GM12801 (cell line): ENCODE measurements around the gene CC2D2B.

Source experiments
- CTCF ChIP-seq: IDR thresholded peaks from one replicate; pipeline ENCODE4 v1.5.1; 2011; ENCODE audit warnings: control low read depth; ENCODE audit not compliant: insufficient read length; ENCODE audit errors: extremely low read depth

Gene CC2D2B

GRCh38 chr10:95982200-95982599, 74.4 kb downstream of the CC2D2B start:
- no peak for TF ChIP-seq CTCF

GRCh38 chr10:95987685-95988426, 80.1 kb downstream of the CC2D2B start:
- no peak for TF ChIP-seq CTCF

GRCh38 chr10:95988702-95989101, 80.9 kb downstream of the CC2D2B start:
- TF ChIP-seq CTCF, result no peak

GRCh38 chr10:95998255-95998784, 90.5 kb downstream of the CC2D2B start:
- TF ChIP-seq CTCF, result no peak

- TF ChIP-seq CTCF, result no peak
These were observed 106.2 kb downstream of the CC2D2B start for GRCh38 chr10:96013956-96014355.

- TF ChIP-seq CTCF, result no peak
These were observed 106.8 kb downstream of the CC2D2B start for GRCh38 chr10:96014473-96015102.

- peak; percentile 67 for TF ChIP-seq CTCF
These were observed 109.5 kb downstream of the CC2D2B start for GRCh38 chr10:96017191-96017687.
